Effector memory CD4-positive, alpha-beta T cell (primary cell): Measurements from ENCODE around the gene WDFY4.
"Not testable (repeated sequence)": the region's sequence is repeated elsewhere in the genome, so short reads cannot be mapped to it uniquely, and the experiment has no call there.

Experiments
- DNase-seq, 3 donors: peaks; one replicate each; pipeline ENCODE4 v3.0.0-alpha.2; 2020
- H3K27ac ChIP-seq: 2 replicates; pipeline ENCODE4 v1.7.0; 2013; ENCODE audit warnings: mild to moderate bottlenecking, low read length, moderate library complexity; ENCODE audit not compliant: insufficient read depth, poor library complexity, severe bottlenecking
- H3K27me3 ChIP-seq: replicated peaks from 2 replicates; pipeline ENCODE4 v1.7.0; 2013; ENCODE audit warnings: mild to moderate bottlenecking, low read length; ENCODE audit not compliant: insufficient read depth, control insufficient read depth, poor library complexity, severe bottlenecking
- H3K36me3 ChIP-seq: 2 replicates; pipeline ENCODE4 v1.7.0; 2013; ENCODE audit warnings: mild to moderate bottlenecking, low read length, moderate library complexity; ENCODE audit not compliant: control insufficient read depth, insufficient read depth
- H3K4me1 ChIP-seq: 2 replicates; pipeline ENCODE4 v1.7.0; 2013; ENCODE audit warnings: low read length, mild to moderate bottlenecking; ENCODE audit not compliant: control insufficient read depth, insufficient read depth, poor library complexity, severe bottlenecking
- H3K4me3 ChIP-seq: 2 replicates; pipeline ENCODE4 v1.7.0; 2013; ENCODE audit warnings: low read length, low read depth, mild to moderate bottlenecking; ENCODE audit not compliant: insufficient read depth, poor library complexity, severe bottlenecking
- H3K9me3 ChIP-seq: 2 replicates; pipeline ENCODE4 v1.7.0; 2013; ENCODE audit warnings: mild to moderate bottlenecking, low read length, moderate library complexity; ENCODE audit not compliant: control insufficient read depth

WDFY4 gene

GRCh38 chr10:48641099-48641690, 43.5 kb upstream of the WDFY4 start:
- H3K4me3 ChIP-seq, H3K27me3 ChIP-seq, H3K9me3 ChIP-seq, H3K27ac ChIP-seq, DNase-seq, H3K36me3 ChIP-seq, H3K4me1 ChIP-seq: not testable (repeated sequence)

GRCh38 chr10:48645600-48645999, 39.1 kb upstream of the WDFY4 start:
- no peaks in the 10 kb centered on the region for H3K4me1 ChIP-seq
- no peaks in the 10 kb centered on the region for H3K27me3 ChIP-seq
- H3K27ac ChIP-seq = no peak overlapping the region
- no peaks in the 10 kb centered on the region for H3K36me3 ChIP-seq
- H3K4me3 ChIP-seq = no peak overlapping the region
- H3K9me3 ChIP-seq = no peaks in the 10 kb centered on the region
- DNase-seq = no peak

GRCh38 chr10:48647073-48647472, 37.6 kb upstream of the WDFY4 start:
- H3K9me3 ChIP-seq, H3K27me3 ChIP-seq, H3K36me3 ChIP-seq, H3K27ac ChIP-seq, H3K4me3 ChIP-seq, H3K4me1 ChIP-seq, DNase-seq: not testable (repeated sequence)

- H3K27ac ChIP-seq = no peak overlapping the region
- no peak overlapping the region for H3K4me3 ChIP-seq
- DNase-seq = no peak
- H3K9me3 ChIP-seq = no peaks in the 10 kb centered on the region
- no peaks in the 10 kb centered on the region for H3K4me1 ChIP-seq
- no peaks in the 10 kb centered on the region for H3K36me3 ChIP-seq
- no peaks in the 10 kb centered on the region for H3K27me3 ChIP-seq
These were observed 36.3 kb upstream of the WDFY4 start for GRCh38 chr10:48648172-48648942.

- DNase-seq = no peak
- Histone ChIP-seq H3K36me3 (no peaks in the 10 kb centered on the region), H3K9me3 (no peaks in the 10 kb centered on the region), H3K27ac (no peak overlapping the region), H3K4me3 (no peak overlapping the region), H3K4me1 (no peaks in the 10 kb centered on the region), H3K27me3 (no peaks in the 10 kb centered on the region)
These were observed 35.2 kb upstream of the WDFY4 start for GRCh38 chr10:48649349-48649944.

GRCh38 chr10:48651293-48651692, 33.4 kb upstream of the WDFY4 start:
- no peak overlapping the region for H3K27ac ChIP-seq
- H3K27me3 ChIP-seq = no peaks in the 10 kb centered on the region
- no peak overlapping the region for H3K4me3 ChIP-seq
- peaks cover 8% of the 10 kb centered on the region for H3K4me1 ChIP-seq
- no peak for DNase-seq
- no peaks in the 10 kb centered on the region for H3K9me3 ChIP-seq
- H3K36me3 ChIP-seq = no peaks in the 10 kb centered on the region

- no peak overlapping the region for H3K4me3 ChIP-seq
- H3K4me1 ChIP-seq = peaks cover 8% of the 10 kb centered on the region
- no peaks in the 10 kb centered on the region for H3K9me3 ChIP-seq
- H3K27me3 ChIP-seq = no peaks in the 10 kb centered on the region
- no peaks in the 10 kb centered on the region for H3K36me3 ChIP-seq
- H3K27ac ChIP-seq = no peak overlapping the region
- no peak for DNase-seq
These were observed 32.8 kb upstream of the WDFY4 start for GRCh38 chr10:48651839-48652238.

GRCh38 chr10:48652344-48652743, 32.3 kb upstream of the WDFY4 start:
- Histone ChIP-seq H3K4me1 (peaks cover 8% of the 10 kb centered on the region), H3K27me3 (no peaks in the 10 kb centered on the region), H3K9me3 (no peaks in the 10 kb centered on the region), H3K4me3 (no peak overlapping the region), H3K36me3 (no peaks in the 10 kb centered on the region), H3K27ac (no peak overlapping the region)
- DNase-seq = no peak

- Histone ChIP-seq H3K27ac (no peak overlapping the region), H3K9me3 (no peaks in the 10 kb centered on the region), H3K4me3 (no peak overlapping the region), H3K27me3 (no peaks in the 10 kb centered on the region), H3K4me1 (peaks cover 8% of the 10 kb centered on the region), H3K36me3 (no peaks in the 10 kb centered on the region)
- no peak for DNase-seq
These were observed 31.3 kb upstream of the WDFY4 start for GRCh38 chr10:48653347-48653746.

GRCh38 chr10:48653944-48654698, 30.6 kb upstream of the WDFY4 start:
- no peak for DNase-seq
- H3K4me3 ChIP-seq = no peak overlapping the region
- peaks cover 8% of the 10 kb centered on the region for H3K4me1 ChIP-seq
- H3K9me3 ChIP-seq = no peaks in the 10 kb centered on the region
- H3K27ac ChIP-seq = no peak overlapping the region
- no peaks in the 10 kb centered on the region for H3K36me3 ChIP-seq
- H3K27me3 ChIP-seq = no peaks in the 10 kb centered on the region
